GM18520 (cell line): Measurements from ENCODE around the gene NACC1.

ENCODE experiments used
- ATAC-seq: cut with Tn5 transposase; IDR thresholded peaks from one replicate; pipeline ENCODE4 v1.9.1; 2021; ENCODE audit not compliant: unreplicated experiment

NACC1 gene

GRCh38 chr19:13118424-13119193 is 545 bp downstream of the NACC1 start:
- ATAC-seq = no peak

- no peak for ATAC-seq
These were observed 1.6 kb downstream of the NACC1 start for GRCh38 chr19:13119627-13120026.

GRCh38 chr19:13120031-13120430 is 2.0 kb downstream of the NACC1 start:
- no peak for ATAC-seq

- ATAC-seq = no peak
These were observed 2.8 kb downstream of the NACC1 start for GRCh38 chr19:13120817-13121216.

- ATAC-seq = no peak
These were observed 3.6 kb downstream of the NACC1 start for GRCh38 chr19:13121551-13122274.

GRCh38 chr19:13122275-13122878 is 4.3 kb downstream of the NACC1 start:
- ATAC-seq = no peak

GRCh38 chr19:13122980-13123957 is 5.2 kb downstream of the NACC1 start:
- no peak for ATAC-seq

GRCh38 chr19:13127051-13127450 is 9.0 kb downstream of the NACC1 start:
- ATAC-seq = no peak

DNA sequence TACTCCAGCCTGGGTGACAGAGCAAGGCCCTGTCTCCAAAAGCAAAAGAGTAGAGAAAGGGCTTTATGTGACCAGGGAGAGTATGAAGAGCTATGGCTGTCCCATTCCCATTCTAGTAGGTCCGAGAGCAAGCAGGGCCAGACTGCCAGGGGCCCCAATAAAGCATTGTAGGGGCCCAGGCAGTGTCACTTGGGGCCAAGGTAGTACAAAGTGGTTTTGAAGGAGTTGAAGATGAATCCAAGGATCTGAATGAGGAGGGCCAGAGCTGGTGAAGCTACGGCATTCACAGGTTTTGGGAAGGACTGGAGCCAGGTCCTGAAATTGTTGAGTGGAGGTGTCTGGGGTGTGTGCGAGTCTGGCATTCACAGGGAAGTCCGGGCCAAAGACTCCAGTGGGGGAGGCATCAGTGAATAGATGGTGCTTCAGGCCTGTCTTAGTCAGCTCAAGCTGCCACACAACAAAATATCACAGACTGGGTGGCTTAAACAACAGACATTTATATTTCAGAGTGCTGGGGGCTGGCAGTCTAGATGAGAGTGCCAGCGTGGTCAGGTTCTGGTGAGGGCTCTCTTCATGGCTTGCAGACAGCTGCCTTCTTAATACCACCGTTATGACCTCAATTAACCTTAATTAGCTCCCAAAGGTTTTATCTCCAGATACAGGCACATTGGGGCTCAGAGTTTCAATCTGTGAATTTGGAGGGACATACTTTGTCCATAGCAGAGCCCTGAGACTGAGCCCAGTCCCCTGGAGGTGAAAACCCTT is 9.9 kb downstream of the NACC1 start:
- no peak for ATAC-seq

DNA sequence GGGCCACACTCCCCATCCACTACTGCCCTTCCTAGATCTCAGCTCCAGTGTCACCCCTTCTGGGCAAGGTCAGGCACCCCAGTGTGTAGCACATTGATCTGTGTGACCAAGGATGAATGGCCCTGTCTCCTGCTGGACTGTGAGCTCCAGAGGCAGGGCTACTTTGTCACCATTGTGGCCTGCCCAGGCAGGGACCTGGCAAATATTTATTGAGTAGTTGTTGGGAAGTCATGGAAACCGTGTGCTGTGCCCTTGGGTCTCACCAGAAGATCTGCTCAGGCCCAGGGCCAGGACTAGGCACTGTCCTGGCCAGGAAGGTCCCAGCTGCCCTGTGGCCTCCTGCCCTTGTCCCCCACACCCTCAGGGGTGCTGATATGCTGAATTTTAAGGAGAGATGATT is 10.5 kb downstream of the NACC1 start:
- ATAC-seq = no peak

DNA sequence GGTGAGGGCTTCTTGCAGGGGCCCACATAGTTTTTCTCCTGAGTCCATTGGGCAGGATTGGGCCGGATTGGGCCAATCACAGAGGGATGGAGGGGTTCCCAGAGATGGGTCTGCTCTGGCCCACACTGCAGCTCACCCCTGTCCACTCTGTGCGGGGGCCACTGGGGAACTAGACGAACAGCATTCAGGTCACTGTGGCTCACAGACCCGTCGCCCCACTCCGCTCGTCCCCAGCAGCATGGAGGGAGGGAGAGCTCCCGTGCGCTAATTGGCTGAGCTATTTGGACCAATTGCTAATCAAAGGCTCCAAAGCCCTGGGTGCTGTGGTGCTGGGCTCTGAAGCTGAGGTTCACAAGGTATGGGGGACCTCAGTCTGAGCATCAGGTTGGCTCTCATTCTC is 11.3 kb downstream of the NACC1 start:
- no peak for ATAC-seq

GRCh38 chr19:13130886-13131490 is 12.9 kb downstream of the NACC1 start:
- ATAC-seq = no peak

- no peak for ATAC-seq
These were observed 14.6 kb downstream of the NACC1 start for GRCh38 chr19:13132471-13133180.

- ATAC-seq = no peak
These were observed 15.3 kb downstream of the NACC1 start for GRCh38 chr19:13133241-13133870.

DNA sequence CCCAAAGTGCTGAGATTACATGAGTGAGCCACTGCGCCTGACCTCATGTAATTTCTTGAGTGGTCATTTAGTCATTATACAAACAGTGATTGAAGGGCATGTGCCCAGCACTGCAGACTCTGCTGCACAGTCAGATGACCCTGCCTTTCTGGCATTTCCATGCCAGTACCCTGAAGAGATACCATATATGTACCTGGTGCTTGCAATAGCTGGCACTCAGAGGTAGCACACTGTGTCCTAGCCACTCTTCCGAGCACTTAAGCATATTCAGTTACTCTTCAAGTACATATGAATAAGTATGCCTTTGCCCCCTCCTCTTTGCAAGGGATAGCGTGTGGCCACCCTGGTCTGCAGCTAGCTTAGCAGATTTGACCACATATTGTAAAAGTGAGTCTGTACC is 16.6 kb downstream of the NACC1 start:
- no peak for ATAC-seq

GRCh38 chr19:13135068-13136062 is 17.3 kb downstream of the NACC1 start:
- no peak for ATAC-seq

DNA sequence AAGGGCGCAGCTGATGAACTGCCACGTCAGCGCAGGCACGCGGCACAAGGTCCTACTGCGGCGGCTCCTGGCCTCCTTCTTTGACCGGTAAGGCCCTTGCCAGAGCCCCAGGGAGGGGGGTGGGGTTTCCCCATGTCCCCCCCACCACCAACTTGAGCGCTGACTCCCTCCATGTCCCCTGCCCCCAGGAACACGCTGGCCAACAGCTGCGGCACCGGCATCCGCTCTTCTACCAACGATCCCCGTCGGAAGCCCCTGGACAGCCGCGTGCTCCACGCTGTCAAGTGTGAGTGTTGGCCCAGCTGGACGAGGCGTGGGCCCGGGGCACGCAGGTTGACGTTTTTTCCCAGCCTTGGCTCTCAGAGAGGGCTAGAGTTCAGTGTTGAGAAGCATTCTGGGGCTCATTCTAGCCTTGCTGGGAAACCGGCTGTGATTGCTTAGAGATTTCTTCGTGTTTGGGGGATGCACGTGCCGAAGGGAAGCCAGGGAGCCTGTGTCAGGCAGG is 19.3 kb downstream of the NACC1 start:
- ATAC-seq = no peak
